ENCODE results near the gene RGS7.

DNA sequence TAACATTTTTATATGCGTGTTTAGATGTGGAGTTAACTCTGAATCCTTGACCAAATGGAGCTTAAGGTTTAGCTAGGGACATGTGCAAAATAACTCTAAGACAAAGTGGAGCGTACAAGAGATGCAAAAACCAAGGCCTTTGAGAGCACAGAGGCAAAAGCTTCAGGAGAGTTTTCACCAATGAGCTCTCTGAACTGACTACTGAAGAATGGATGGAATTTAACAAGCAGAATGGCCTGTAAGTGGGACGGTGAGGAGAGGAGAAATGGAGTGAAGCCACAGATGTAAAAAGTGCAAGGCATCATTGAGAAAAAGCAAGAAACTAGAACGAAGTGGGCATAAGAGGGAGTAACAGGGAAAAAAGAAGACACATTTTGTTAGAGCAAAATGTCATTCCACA lies 260.0 kb downstream of the RGS7 start:
- TF ChIP-seq POLR2A (IDR thresholded peaks at IDR 0.05): no peak
- TF ChIP-seq, protein P1, sequence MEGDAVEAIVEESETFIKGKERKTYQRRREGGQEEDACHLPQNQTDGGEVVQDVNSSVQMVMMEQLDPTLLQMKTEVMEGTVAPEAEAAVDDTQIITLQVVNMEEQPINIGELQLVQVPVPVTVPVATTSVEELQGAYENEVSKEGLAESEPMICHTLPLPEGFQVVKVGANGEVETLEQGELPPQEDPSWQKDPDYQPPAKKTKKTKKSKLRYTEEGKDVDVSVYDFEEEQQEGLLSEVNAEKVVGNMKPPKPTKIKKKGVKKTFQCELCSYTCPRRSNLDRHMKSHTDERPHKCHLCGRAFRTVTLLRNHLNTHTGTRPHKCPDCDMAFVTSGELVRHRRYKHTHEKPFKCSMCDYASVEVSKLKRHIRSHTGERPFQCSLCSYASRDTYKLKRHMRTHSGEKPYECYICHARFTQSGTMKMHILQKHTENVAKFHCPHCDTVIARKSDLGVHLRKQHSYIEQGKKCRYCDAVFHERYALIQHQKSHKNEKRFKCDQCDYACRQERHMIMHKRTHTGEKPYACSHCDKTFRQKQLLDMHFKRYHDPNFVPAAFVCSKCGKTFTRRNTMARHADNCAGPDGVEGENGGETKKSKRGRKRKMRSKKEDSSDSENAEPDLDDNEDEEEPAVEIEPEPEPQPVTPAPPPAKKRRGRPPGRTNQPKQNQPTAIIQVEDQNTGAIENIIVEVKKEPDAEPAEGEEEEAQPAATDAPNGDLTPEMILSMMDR (IDR thresholded peaks at IDR 0.05): no peak

All from body of pancreas (tissue), 4 donors.